GM12878 (cell line): ENCODE measurements around the gene PSMD11.

Experiments
- FOXM1 ChIP-seq: IDR thresholded peaks from 2 replicates; pipeline ENCODE4 v1.6.1; 2012; ENCODE audit warnings: low read depth, mild to moderate bottlenecking, inconsistent platforms, low read length, moderate library complexity
- ZZZ3 ChIP-seq: IDR thresholded peaks from 2 replicates; pipeline ENCODE4 v1.6.1; 2011; ENCODE audit warnings: low read depth; ENCODE audit not compliant: control insufficient read depth, insufficient read length

DNA sequence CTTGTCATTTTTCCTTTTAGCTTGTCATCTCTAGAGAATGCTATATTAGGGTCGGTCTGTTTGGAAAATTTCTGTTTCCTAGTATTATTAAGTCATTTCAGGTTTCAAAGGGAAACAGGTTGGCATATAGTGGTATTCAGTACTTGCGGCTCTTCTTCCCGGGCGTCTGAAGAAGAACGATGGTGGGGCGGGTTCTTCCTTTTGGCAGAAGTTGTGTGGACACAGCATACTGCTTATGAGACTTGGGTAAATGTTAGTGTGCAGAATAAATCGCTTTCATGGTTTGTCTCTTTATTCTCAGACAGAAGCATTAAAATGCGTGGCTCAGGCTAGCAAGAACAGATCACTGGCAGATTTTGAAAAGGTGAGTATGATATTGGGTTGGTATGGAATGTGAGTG lies 32.9 kb downstream of the PSMD11 start:
- TF ChIP-seq ZZZ3: no peak
- TF ChIP-seq FOXM1: no peak
